ENCODE results near the gene SNX33.

Gene SNX33

DNA sequence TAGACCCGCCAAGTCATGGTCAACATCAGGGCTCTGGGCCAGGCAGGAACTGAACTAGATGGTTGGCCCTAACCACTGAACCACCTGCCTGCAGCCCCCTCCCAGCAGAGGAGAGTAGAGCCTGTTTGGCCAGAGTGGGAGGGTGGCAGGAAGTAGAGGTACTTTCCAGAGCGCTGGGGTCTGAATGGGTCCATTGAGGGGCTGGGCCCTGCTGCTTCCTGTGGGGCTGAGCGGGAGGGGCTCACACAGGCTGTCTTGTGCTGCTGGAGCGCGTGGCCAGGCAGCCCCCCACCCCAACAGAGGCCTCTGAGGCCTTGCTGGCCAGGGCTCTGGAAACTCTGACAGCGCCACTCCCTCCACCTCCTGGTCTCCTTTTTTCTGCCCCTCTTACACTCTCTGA, 47.5 kb downstream of the SNX33 start:
- no peaks in the 10 kb centered on the region for H3K9me2 ChIP-seq (replicated peaks; ENCODE audit: low read depth, low read length)
- H3K27me3 ChIP-seq (ENCODE audit: insufficient read depth, low read length, poor library complexity, severe bottlenecking) = no peaks in the 10 kb centered on the region
- H3F3A ChIP-seq (ENCODE audit: low read depth) = 0 out of 2 replicates have a peak, but pooled peaks cover 2% of the 10 kb centered on the region
- H2AFZ ChIP-seq (ENCODE audit: low read length) = no peak overlapping the region
- no peak for TF ChIP-seq EZH2phosphoT487 (IDR thresholded peaks at IDR 0.05; ENCODE audit: borderline replicate concordance)
- peak overlapping the region; percentile 62 for H3K9ac ChIP-seq (ENCODE audit: low read depth, low read length, poor library complexity, severe bottlenecking)
- H3K4me2 ChIP-seq (ENCODE audit: low read depth, low read length, poor library complexity, severe bottlenecking) = peak overlapping the region; percentile 60
- H4K20me1 ChIP-seq (ENCODE audit: insufficient read depth, low read length, poor library complexity, severe bottlenecking) = no peaks in the 10 kb centered on the region
- H3K9me3 ChIP-seq (ENCODE audit: insufficient read depth, low read depth, low read length) = no peaks in the 10 kb centered on the region
- H3K79me2 ChIP-seq (ENCODE audit: insufficient read depth, low read length) = no peaks in the 10 kb centered on the region
- H3K4me1 ChIP-seq (ENCODE audit: insufficient read depth, low read length, poor library complexity, severe bottlenecking) = peaks cover 61% of the 10 kb centered on the region
- H3K4me3 ChIP-seq (ENCODE audit: low read length, poor library complexity, severe bottlenecking) = peak overlapping the region; percentile 6
- no peaks in the 10 kb centered on the region for H3K36me3 ChIP-seq (ENCODE audit: insufficient read depth, low read length)

DNA sequence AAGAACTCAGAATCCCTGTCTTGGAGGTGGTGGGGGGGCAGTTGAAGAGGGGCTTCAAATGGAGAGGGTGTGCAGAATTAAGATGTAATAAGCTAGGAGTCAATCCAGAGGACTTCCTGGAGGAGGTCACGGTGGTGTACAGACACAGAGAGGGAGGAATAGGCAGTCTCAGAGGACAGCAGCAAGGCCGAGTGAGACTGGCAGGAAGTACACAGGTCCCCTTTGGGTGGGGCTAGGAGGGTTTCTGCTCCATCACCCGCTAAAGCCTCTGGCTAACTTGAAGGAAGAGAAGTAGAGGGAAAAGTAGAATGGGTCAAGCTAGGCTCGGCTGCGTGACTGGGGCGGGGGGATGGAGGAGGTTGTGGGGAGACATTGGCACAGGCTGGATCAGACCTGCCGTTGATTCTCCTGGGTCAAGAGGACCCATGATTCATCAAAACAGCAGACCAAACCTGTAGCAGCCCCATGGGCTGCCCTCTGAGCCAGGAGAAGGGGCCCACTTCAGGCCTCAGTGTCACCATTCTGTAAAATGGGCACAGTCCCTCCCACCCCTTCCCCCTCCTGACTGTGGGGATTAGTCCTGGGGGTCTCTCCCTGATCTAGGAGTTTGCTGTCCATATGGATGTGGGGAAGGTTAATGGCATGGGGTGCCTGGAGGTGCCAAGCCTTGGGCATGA, 48.1 kb downstream of the SNX33 start:
- Histone ChIP-seq H4K20me1 (ENCODE audit: insufficient read depth, low read length, poor library complexity, severe bottlenecking) (no peaks in the 10 kb centered on the region), H3K4me3 (ENCODE audit: low read length, poor library complexity, severe bottlenecking) (no peak overlapping the region), H3K9me3 (ENCODE audit: insufficient read depth, low read depth, low read length) (no peaks in the 10 kb centered on the region), H3K27me3 (ENCODE audit: insufficient read depth, low read length, poor library complexity, severe bottlenecking) (no peaks in the 10 kb centered on the region), H3K36me3 (ENCODE audit: insufficient read depth, low read length) (no peaks in the 10 kb centered on the region), H3K79me2 (ENCODE audit: insufficient read depth, low read length) (no peaks in the 10 kb centered on the region), H3K9me2 (replicated peaks; ENCODE audit: low read depth, low read length) (no peaks in the 10 kb centered on the region), H3K4me2 (ENCODE audit: low read depth, low read length, poor library complexity, severe bottlenecking) (peak overlapping the region; percentile 60), H3F3A (ENCODE audit: low read depth) (0 out of 2 replicates have a peak, but pooled peaks cover 2% of the 10 kb centered on the region), H3K9ac (ENCODE audit: low read depth, low read length, poor library complexity, severe bottlenecking) (peak overlapping the region; percentile 50), H2AFZ (ENCODE audit: low read length) (no peak overlapping the region), H3K4me1 (ENCODE audit: insufficient read depth, low read length, poor library complexity, severe bottlenecking) (peaks cover 67% of the 10 kb centered on the region)
- TF ChIP-seq EZH2phosphoT487 (IDR thresholded peaks at IDR 0.05; ENCODE audit: borderline replicate concordance) (no peak), CTCF (conservative IDR thresholded peaks at IDR 0.05; ENCODE audit: low read length) (no peak)

GRCh38 chr15:75696311-75696720, 48.6 kb downstream of the SNX33 start:
- H3K9me3 ChIP-seq (ENCODE audit: insufficient read depth, low read depth, low read length) = no peaks in the 10 kb centered on the region
- no peaks in the 10 kb centered on the region for H3K9me2 ChIP-seq (replicated peaks; ENCODE audit: low read depth, low read length)
- H3K4me1 ChIP-seq (ENCODE audit: insufficient read depth, low read length, poor library complexity, severe bottlenecking) = peaks cover 71% of the 10 kb centered on the region
- H3F3A ChIP-seq (ENCODE audit: low read depth) = 0 out of 2 replicates have a peak, but pooled peaks cover 2% of the 10 kb centered on the region
- no peaks in the 10 kb centered on the region for H3K79me2 ChIP-seq (ENCODE audit: insufficient read depth, low read length)
- H3K27me3 ChIP-seq (ENCODE audit: insufficient read depth, low read length, poor library complexity, severe bottlenecking) = no peaks in the 10 kb centered on the region
- H2AFZ ChIP-seq (ENCODE audit: low read length) = no peak overlapping the region
- peak overlapping the region; percentile 60 for H3K4me2 ChIP-seq (ENCODE audit: low read depth, low read length, poor library complexity, severe bottlenecking)
- H3K36me3 ChIP-seq (ENCODE audit: insufficient read depth, low read length) = no peaks in the 10 kb centered on the region
- TF ChIP-seq EZH2phosphoT487 (IDR thresholded peaks at IDR 0.05; ENCODE audit: borderline replicate concordance) (no peak), CTCF (conservative IDR thresholded peaks at IDR 0.05; ENCODE audit: low read length) (no peak)
- no peak overlapping the region for H3K4me3 ChIP-seq (ENCODE audit: low read length, poor library complexity, severe bottlenecking)
- no peaks in the 10 kb centered on the region for H4K20me1 ChIP-seq (ENCODE audit: insufficient read depth, low read length, poor library complexity, severe bottlenecking)
- H3K9ac ChIP-seq (ENCODE audit: low read depth, low read length, poor library complexity, severe bottlenecking) = peak overlapping the region; percentile 50

DNA sequence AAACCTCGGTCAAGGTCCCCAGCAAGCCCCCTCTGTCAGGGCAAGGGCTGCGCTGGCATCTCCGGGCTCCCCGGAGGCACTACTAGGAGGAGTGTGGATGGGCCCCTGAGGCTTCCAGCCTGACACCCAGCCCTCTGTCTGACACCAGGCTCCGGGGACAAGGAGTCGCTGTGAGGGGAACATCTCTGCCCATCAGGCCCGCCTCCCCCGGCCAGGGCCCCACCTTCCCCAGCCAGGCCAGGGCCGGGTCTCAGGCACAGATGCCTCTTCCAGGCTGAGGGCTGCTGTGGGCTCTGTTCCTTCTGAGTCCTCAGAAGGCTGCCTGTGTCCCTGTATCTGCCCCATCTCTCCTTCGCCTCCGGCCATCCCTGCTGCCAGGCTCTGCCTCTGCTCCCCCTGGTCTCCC, 49.1 kb downstream of the SNX33 start:
- no peaks in the 10 kb centered on the region for H3K9me3 ChIP-seq (ENCODE audit: insufficient read depth, low read depth, low read length)
- no peak overlapping the region for H3K4me2 ChIP-seq (ENCODE audit: low read depth, low read length, poor library complexity, severe bottlenecking)
- no peaks in the 10 kb centered on the region for H4K20me1 ChIP-seq (ENCODE audit: insufficient read depth, low read length, poor library complexity, severe bottlenecking)
- no peak overlapping the region for H3K4me3 ChIP-seq (ENCODE audit: low read length, poor library complexity, severe bottlenecking)
- H2AFZ ChIP-seq (ENCODE audit: low read length) = no peak overlapping the region
- no peaks in the 10 kb centered on the region for H3K79me2 ChIP-seq (ENCODE audit: insufficient read depth, low read length)
- no peaks in the 10 kb centered on the region for H3K36me3 ChIP-seq (ENCODE audit: insufficient read depth, low read length)
- peaks cover 75% of the 10 kb centered on the region for H3K4me1 ChIP-seq (ENCODE audit: insufficient read depth, low read length, poor library complexity, severe bottlenecking)
- H3K9me2 ChIP-seq (replicated peaks; ENCODE audit: low read depth, low read length) = no peaks in the 10 kb centered on the region
- H3K9ac ChIP-seq (ENCODE audit: low read depth, low read length, poor library complexity, severe bottlenecking) = peak overlapping the region; percentile 50
- H3F3A ChIP-seq (ENCODE audit: low read depth) = 0 out of 2 replicates have a peak, but pooled peaks cover 2% of the 10 kb centered on the region
- no peaks in the 10 kb centered on the region for H3K27me3 ChIP-seq (ENCODE audit: insufficient read depth, low read length, poor library complexity, severe bottlenecking)
- TF ChIP-seq EZH2phosphoT487 (IDR thresholded peaks at IDR 0.05; ENCODE audit: borderline replicate concordance) = no peak

Data from Loucy (cell line).